ENCODE results near the gene DDX10.
"Not testable (repeated sequence)": the region's sequence is repeated elsewhere in the genome, so short reads cannot be mapped to it uniquely, and the experiment has no call there.

GRCh38 chr11:108823960-108824359 is 159.1 kb downstream of the DDX10 start:
- TF ChIP-seq POLR2A, CTCF, EP300 (IDR thresholded peaks at IDR 0.05): not testable (repeated sequence)

All from ovary (tissue), 3 donors.